Fibroblast of pulmonary artery (primary cell): Measurements from ENCODE around the gene PRKCD.

Experiments
- DNase-seq: peaks from one replicate; pipeline ENCODE4 v3.0.0-alpha.2; 2010; ENCODE audit warnings: low read depth
- H3K4me3 ChIP-seq: replicated peaks from 2 replicates; pipeline ENCODE4 v1.5.1; 2011; ENCODE audit warnings: low read depth, mild to moderate bottlenecking, control low read depth, low read length, moderate library complexity
- TF ChIP-seq, protein P1 (sequence below): IDR thresholded peaks from 2 replicates; pipeline ENCODE4 v1.5.1; 2011; ENCODE audit warnings: mild to moderate bottlenecking, control low read depth, low read length, inconsistent platforms; ENCODE audit errors: missing control alignments

PRKCD gene

GRCh38 chr3:53167418-53168174, 6.6 kb downstream of the PRKCD start:
- no peak overlapping the region for H3K4me3 ChIP-seq
- DNase-seq = peak; percentile 20
- TF ChIP-seq, protein P1, sequence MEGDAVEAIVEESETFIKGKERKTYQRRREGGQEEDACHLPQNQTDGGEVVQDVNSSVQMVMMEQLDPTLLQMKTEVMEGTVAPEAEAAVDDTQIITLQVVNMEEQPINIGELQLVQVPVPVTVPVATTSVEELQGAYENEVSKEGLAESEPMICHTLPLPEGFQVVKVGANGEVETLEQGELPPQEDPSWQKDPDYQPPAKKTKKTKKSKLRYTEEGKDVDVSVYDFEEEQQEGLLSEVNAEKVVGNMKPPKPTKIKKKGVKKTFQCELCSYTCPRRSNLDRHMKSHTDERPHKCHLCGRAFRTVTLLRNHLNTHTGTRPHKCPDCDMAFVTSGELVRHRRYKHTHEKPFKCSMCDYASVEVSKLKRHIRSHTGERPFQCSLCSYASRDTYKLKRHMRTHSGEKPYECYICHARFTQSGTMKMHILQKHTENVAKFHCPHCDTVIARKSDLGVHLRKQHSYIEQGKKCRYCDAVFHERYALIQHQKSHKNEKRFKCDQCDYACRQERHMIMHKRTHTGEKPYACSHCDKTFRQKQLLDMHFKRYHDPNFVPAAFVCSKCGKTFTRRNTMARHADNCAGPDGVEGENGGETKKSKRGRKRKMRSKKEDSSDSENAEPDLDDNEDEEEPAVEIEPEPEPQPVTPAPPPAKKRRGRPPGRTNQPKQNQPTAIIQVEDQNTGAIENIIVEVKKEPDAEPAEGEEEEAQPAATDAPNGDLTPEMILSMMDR = no peak

DNA sequence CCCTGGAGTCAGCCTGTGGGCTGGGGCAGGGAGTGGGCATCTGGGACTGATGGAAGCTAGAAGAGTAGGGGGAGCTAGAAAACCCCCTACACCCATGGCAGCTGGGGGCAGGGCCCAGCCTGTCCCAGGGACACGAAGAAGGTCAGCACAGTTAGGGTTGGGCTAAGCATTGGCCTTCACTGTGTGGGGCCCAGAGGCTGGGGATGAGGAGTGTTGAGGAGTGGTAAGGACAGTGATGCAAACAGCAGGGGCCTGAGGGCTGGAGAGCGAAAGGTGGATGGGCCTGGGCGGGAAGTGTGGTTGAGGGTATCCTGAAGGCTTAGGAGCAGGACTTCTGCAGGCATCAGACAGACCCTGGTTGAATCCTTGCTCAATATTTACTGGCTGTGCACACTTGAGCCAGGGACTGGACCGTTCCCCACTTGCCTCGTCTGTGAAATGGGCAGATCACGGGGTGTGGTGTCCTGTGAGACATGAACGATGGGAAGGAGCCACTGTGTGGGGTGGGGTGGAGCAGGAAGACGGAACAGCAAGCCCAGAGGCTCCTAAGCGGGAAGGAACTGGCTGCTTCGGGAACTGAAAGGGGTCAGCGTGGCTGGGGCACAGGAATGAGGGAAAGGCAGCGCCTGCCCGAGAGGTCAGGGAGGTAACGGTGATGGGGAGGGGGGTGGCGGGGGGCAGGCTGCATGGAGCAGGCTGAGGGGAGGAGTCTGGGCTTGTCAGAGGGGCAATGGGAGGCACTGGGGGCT, 7.3 kb downstream of the PRKCD start:
- TF ChIP-seq, protein P1 = no peak
- DNase-seq = no peak
- H3K4me3 ChIP-seq = no peak overlapping the region

DNA sequence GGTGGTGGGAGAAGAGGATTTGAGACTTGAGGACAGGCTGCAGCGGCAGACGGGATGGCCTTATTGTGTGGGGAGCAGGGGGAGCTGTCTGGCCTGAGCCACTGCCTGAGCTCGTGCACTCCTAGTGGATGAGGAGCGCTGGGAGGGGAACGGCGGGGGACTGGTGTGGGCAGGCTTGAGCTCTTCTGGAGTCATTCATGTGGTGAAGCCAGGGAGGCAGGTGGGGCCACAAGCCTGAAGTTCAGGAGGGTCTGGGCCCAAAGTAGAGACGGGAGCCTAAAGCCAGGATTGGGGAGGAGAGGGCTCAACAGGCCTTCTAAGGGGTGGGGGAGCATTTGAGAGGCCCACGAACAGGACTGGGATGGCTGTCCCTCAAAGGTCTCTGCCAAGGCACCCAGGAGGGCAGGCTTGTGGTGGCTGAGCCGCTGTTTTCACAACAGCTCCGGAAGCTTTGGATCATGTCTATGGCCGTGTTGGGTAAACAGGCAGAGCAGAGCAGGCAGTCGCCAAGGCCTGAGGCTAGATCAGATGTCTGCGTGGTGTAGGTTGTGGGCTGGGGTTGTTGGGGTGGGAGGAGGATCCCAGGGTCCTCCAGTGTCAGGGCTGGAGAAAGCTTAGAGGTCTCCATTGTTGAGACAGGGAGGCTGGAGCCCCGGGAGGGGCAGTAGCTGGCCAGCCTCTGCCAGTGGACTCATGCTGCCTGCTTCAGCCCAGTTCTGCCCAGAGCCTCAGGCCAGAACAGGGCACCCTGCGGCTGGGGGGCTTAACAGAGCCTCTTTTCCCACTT, 8.2 kb downstream of the PRKCD start:
- no peak for DNase-seq
- no peak overlapping the region for H3K4me3 ChIP-seq

DNA sequence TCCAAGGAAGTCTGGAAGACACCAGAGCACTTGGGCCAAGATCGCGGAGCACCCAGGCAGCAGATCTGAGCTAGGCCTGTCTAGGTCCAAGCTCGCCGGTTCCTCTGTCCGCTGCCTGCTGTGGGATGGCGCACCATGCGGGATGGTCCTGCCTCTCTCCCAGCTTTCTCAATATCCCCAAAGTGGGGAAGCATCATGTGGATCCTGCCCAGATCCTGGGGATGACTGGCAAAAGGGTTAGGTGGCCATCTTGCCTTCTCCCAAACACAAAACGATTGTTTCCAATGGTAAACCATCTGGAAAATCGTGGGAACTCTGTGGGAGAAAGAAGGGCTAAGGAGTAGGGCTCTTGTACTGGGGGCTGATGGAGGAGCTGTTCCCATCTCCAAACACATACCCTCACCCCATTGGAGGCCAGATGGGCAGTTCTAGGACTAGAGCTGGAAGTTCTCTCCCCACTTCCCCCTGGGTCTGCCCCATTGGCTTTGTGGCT, 8.9 kb downstream of the PRKCD start:
- H3K4me3 ChIP-seq = no peak overlapping the region
- TF ChIP-seq, protein P1 = no peak
- no peak for DNase-seq

More for the DNA sequence above, 8.2 kb downstream of the PRKCD start:
- TF ChIP-seq, protein P1 = no peak

- TF ChIP-seq, protein P1 = no peak
Measured at GRCh38 chr3:53170325-53171063, 9.5 kb downstream of the PRKCD start.

GRCh38 chr3:53171064-53171418, 10.0 kb downstream of the PRKCD start:
- no peak for DNase-seq
- no peak overlapping the region for H3K4me3 ChIP-seq
- TF ChIP-seq, protein P1 = no peak

More at GRCh38 chr3:53170325-53171063, 9.5 kb downstream of the PRKCD start:
- no peak overlapping the region for H3K4me3 ChIP-seq
- DNase-seq = no peak
